ENCODE data around the gene TBPL1.

Gene TBPL1

GRCh38 chr6:133989525-133989924 lies 36.5 kb downstream of the TBPL1 start:
- peak overlapping the region; percentile 10; the same call in 1 of the 2 replicates for H3K27ac ChIP-seq
- no peak for TF ChIP-seq ZFX (IDR thresholded peaks at IDR 0.05; ENCODE audit: borderline replicate concordance)
- TF ChIP-seq CTCF (IDR thresholded peaks at IDR 0.05): no peak

- peak overlapping the region; percentile 51 for H3K27ac ChIP-seq
- TF ChIP-seq CTCF (IDR thresholded peaks at IDR 0.05) (no peak), ZFX (IDR thresholded peaks at IDR 0.05; ENCODE audit: borderline replicate concordance) (no peak)
These were observed 37.3 kb downstream of the TBPL1 start for GRCh38 chr6:133990321-133990720.

DNA sequence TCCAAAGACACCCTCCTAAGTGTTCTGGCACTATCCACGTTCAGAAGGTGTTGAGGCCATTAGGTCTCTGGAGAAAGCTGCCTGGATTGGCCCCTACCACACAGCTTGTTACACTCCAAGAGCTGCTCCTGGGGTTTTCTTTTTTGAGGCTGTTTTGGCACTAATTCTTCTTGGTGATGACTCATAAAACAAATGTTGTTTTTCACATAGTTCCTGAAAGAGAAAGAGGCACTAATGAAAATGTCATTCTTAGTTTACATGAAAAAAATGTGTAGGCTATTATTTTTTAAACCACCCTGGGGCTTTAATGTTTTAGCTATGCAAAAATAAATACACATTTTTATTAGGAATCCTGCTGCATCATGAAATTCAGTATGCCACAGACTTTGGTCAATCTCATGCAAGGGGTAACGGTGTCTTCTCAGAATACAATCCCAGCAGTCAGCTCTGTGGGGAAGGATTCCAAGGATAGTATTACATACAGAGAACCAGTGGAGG lies 38.1 kb downstream of the TBPL1 start:
- H3K27ac ChIP-seq: peak overlapping the region; percentile 51
- TF ChIP-seq CTCF (IDR thresholded peaks at IDR 0.05) (no peak), ZFX (IDR thresholded peaks at IDR 0.05; ENCODE audit: borderline replicate concordance) (no peak)

DNA sequence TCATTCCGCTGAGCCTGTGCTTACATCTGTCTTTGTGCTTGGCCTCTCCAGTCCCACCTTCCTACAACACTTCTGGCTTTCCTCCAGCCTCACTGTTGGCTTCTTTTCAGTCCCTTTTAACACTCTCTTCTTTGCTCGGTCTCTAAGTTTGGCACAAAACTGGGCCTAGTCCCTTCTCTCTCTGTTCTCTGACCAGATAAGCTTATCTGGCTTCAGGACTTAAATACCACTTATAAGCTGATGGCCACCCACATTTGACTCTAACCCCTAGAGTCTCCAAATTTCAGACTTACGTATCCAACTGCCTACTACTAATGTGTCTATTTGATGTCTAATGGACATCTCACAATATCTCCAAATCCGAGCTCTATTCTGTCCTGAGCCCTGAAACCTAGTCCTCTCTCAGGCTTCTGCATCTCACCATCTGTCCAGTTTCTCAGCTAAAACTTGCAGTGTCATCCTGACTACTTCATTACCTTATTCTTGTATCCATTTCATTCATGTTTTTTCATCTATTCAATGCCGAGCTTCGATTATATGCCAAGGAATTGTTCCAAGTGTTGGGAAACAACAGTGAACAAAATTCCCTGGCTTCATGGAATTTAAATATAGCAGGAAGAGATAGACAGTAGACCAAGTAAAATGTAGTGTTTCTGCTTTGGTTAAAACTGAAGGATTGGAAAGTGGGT lies 40.1 kb downstream of the TBPL1 start:
- no peak overlapping the region for H3K27ac ChIP-seq
- no peak for TF ChIP-seq CTCF (IDR thresholded peaks at IDR 0.05)
- TF ChIP-seq ZFX (IDR thresholded peaks at IDR 0.05; ENCODE audit: borderline replicate concordance): no peak

DNA sequence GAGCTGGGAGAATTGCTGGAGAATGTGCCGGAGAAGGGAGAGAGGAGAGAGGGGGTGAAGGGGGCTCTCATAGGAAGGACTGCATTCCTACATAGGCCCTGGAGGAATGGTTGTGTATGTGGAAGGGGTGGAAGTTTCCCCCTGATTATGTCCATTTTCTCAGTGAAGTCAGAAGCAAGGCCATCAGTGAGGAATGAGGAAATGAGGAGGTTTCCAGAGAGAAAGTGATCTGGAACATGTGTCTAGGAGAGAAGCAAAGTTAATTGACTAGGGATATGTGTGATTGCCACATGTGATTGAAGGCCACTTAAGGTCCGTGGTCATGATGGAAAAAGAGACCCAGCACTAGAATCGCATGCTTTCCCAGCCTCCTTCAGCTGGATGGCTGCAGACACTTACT lies 42.3 kb downstream of the TBPL1 start:
- TF ChIP-seq CTCF (IDR thresholded peaks at IDR 0.05): no peak
- TF ChIP-seq ZFX (IDR thresholded peaks at IDR 0.05; ENCODE audit: borderline replicate concordance): no peak
- 0 out of 2 replicates have a peak overlapping the region, but pooled peaks have one; percentile 25 for H3K27ac ChIP-seq

DNA sequence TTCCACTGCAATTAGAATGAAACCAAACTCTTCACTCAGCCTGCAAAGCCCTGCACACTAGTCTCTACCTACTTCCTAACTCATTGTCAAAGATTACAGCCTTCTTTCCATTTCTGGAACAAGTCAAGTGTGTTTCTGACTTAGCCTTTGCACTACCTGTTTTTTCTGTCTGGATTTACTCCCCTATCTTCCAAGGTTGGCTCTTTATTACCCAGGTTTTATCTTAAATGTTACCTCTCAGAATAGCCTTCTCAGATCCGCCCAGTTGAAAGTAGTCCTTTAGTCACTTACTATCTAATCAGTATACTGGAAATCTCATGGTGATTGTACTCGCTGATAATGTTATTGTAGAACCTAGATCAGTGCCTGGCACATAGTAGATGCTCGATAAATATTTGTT lies 42.7 kb downstream of the TBPL1 start:
- 0 out of 2 replicates have a peak overlapping the region, but pooled peaks have one; percentile 25 for H3K27ac ChIP-seq
- TF ChIP-seq ZFX (IDR thresholded peaks at IDR 0.05; ENCODE audit: borderline replicate concordance): no peak

GRCh38 chr6:133997267-133997666 lies 44.2 kb downstream of the TBPL1 start:
- no peak for TF ChIP-seq CTCF (IDR thresholded peaks at IDR 0.05)
- TF ChIP-seq ZFX (IDR thresholded peaks at IDR 0.05; ENCODE audit: borderline replicate concordance): no peak
- H3K27ac ChIP-seq: no peak overlapping the region
